GM18520 (cell line): ENCODE data around the gene ANGEL2.
"Not testable (repeated sequence)": the region's sequence is repeated elsewhere in the genome, so short reads cannot be mapped to it uniquely, and the experiment has no call there.

Experiments used
- ATAC-seq: cut with Tn5 transposase; IDR thresholded peaks from one replicate; pipeline ENCODE4 v1.9.1; 2021; ENCODE audit not compliant: unreplicated experiment

ANGEL2 gene

DNA sequence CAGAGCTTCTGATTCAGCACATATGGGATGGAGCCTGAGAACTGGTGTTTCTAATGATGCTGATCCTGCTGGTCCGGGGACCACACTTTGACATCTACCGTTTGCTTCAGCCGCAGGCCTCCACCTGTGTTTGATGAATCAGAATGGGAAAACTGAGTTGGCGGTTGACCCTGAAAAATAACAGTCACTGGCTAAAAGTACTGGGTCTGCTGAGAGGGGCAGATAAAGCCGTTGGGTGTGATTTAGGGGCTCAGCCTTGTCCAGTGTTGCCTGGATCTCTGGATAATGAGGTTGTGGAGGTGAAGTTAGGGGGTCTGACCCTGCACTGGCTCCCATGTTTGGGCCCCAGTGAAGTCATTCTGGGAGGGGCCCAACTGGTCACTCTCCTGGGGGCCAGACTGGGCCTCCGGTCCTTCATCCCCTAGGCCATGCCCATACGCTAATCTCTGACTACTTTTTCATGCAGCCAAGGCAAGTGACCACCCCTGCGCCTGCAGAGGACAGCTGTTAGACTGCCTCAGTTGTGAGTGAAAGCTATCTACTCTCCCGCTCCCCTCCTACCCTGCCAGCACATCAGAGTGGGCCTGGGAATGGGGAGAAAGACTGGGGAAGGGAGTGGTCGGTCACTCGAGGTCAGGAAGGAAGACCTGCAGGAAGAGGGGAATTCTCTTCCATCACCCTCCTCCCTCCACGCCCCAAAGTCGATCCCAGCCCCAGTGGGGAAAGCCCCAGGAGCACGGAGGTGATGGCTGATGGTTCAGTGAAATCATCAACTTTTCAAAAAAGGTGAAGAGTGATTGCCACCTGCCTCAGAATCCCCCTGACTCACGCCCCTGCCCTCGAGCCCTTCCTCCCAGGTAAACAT lies 37.7 kb downstream of the ANGEL2 start:
- no peak for ATAC-seq

DNA sequence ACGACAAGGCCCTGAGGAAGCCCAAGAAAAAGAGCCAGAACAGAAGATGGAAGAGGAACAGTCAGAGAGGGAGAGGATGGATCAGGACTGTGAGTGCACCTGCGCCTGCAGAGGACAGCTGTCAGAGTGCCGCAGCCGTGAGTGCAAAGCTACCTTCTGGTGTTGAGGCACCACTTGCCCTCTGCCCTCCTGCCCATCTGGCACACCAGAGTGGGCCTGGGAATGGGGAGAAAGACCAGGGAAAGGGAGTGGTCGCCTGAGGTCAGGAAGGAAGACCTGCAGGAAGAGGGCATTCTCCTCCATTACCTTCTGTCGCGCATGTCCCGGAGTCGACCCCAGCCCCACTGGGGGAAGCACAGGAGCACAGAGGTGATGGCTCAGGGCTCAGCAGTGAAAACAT lies 39.1 kb downstream of the ANGEL2 start:
- no peak for ATAC-seq

DNA sequence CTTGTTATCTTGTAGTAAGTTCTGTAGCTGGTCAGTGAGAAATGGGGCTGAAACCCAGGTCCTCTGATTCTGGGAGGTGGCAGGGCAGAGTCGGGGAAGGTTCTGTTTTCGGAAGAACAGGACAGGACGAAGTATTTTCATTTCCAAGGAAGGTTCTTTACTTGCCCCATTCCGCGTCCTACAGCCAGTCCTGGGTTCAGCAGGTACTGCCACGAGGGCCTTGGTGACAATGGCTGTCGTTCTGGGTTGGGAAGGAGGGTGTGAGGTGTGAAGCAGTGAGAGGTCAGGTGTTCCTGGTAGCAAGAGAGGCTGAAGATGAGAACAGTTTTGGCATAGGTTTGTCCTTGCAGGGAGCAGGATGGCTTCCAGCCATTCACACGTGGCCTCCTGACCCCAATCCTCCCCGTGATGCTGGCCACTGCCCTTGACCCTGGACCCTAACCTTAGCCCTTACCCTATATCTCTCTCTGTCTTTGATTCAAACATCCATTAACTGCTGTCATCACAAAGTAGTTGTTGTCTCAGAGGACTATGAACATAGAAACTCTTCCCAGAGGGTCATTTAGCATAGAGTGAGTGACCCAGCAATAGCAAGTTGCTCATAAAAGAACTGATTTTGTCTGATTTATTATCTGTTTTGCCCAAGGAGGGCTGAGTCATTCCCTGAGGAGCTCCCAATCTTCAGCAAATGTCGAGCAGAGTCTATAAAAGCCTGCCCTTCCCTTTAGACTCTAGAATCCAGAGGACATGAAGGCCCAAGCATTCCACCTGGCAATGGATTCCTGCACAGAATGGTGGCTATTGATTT lies 40.4 kb downstream of the ANGEL2 start:
- ATAC-seq = no peak

DNA sequence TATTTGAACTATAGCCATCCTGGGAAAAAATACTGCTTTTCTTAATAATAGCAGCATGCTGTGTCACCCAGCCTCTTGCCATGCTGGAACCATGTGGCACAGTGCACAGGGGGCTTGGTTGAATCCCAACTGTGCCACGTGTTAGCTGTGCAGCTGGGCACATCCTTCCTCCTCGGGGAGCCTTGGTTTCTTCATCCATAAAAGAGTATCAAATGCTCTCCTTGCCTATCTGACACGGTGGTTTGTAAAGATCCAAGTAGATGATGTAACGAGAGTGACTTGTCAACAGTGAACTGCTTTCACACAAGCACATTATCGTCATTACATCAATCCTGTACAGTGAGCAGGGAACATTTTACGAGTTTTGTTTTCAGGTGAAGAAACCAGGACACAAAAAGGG lies 41.0 kb downstream of the ANGEL2 start:
- ATAC-seq = no peak

DNA sequence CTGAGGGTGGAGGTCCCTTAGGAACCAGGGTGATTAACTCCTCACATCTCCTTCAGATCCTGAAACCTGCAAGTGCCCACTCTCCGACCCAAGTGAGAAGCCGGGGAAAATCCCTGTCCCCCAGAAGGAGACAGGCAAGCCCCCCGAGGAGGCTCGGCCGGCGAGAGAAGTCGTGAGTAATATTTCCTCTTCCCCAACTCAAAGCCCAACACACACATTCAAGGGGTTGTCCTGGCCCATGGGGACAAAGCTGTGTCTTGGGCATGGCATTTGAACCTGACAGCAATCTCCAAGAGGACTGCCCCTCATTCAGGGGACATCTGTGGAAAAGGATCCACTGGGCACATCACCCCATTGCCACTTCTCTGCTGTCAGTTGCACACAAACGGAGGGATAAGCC lies 41.8 kb downstream of the ANGEL2 start:
- ATAC-seq = no peak

DNA sequence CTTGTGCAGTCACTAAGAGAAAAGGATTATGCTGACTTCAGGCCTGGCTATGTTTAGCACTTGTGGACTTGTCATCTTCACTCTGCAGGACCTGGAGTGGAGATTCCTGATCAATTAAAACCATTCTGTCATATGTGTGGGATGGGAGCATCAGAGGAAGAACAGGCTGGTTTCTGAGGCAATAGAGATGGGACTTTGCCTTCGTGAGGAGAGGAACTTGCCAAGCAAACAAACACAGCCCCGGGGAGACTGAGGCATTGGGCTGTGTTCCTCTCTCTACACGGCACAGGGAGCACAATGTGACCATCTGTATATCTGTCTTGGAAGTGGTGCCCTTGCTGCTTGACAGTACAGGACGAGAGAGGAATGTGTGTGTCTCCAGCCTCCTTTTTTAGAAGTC lies 42.2 kb downstream of the ANGEL2 start:
- no peak for ATAC-seq

DNA sequence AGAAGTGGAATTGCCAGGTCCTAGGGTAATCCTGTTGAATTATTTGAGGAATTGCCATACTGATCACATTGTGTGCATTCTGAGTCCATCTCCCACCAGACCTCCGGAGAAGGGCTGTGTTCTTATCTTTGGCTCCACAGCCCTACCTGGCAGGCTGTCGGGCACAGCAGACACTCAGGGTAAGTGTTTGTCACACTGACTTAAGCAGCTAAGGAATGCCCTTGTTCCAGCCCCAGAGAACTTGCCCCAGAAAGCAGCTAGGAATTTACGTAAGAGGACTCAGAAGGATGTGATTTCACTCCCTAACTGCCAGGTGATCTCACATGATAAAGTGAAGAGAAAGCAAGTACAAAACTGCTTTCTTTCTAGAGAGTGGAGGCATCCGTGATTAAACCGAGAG lies 44.4 kb downstream of the ANGEL2 start:
- ATAC-seq = no peak

DNA sequence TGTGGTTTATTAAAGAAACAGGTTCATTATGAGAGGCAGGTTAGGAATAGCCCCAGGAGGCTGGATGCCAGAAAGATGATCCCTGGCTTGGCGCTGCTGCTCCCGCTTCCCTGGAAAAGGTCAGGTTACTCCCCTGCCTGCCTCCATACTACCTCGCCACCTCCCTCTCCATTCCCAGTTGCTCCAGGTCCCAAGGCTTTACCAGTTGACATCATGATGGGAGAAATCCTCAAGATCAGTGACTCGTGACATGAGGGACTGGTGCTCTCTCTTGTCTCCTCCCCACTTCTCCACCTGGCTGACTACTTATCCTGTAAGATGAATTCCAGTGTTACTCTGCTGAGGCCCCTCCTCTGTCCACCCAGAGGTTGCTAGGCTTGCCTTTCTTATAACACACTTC lies 45.6 kb downstream of the ANGEL2 start:
- no peak for ATAC-seq

DNA sequence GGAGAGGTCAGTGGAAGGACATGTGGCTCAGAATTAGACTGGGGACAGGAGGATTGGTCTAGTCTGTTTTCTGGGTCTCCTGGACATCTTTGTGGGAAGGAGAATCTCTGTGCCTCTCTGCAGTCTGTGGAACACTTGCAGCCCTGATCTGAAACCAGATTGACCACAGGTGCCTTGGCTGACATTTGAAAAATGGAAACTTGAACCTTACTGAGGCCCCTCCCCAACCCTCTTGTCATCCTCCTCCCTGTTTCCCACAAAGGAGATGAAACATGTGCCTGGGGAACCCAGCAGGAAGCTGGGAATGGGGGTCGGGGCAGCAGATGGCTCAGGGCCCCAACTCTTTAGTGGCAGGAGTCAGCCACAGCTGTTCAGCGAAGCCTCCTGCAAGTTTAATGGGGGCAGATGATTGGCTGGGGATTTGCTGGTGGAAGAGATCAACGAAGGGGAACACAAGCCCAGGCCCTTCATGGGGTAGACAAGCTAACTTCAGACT lies 47.3 kb downstream of the ANGEL2 start:
- ATAC-seq = no peak

DNA sequence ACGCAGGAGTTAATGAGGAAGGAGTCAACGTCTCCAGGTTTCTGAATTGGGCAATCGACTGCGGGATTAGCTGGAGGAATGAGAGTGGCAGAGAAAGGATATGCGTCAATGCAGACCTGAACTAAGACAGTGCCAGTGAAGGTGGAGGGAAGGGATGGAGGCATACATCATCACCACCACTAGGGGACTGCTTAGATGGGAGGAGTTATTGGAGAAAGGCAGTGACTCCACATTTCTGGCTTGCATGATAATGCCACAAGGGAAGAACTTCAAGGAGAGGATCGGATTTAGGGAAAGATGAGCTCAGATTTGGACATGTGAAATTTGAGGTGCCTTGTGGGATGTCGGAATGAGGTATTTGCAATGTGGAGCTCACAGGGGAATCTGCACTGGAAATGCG lies 47.9 kb downstream of the ANGEL2 start:
- no peak for ATAC-seq

DNA sequence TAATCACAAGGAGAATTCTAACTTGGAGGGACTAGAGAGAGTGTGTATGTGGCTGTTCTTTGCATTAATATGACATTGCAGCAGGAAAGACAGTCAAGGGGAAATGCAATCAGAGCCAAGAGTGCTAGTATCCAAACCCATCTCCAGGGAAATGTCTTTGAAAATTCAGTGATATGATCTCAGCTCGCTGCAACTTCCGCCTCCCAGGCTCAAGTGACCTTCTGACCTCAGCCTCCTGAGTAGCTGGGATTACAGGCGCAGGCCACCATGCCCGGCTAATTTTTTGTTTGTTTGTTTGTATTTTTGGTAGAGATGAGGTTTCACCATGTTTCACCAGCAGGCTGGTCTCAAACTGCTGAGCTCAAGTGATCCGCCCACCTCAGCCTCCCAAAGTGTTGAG lies 49.1 kb downstream of the ANGEL2 start:
- ATAC-seq = no peak

DNA sequence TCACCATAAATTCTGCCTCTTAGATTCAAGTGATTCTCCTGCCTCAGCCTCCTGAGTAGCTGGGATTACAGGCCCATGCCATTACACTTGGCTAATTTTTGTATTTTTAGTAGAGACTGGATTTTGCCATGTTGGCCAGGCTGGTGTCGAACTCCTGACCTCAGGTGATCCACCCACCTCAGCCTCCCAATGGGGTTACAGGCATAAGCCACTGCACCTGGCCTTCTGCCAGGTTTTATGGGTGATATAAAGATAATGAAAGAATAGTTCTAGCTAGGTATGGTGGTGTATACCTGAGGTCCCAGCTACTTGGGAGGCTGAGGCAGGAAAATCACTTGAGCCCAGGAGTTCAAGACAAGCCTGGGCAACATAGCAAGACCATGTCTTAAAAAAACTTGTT lies 50.7 kb downstream of the ANGEL2 start:
- ATAC-seq = not testable (repeated sequence)

DNA sequence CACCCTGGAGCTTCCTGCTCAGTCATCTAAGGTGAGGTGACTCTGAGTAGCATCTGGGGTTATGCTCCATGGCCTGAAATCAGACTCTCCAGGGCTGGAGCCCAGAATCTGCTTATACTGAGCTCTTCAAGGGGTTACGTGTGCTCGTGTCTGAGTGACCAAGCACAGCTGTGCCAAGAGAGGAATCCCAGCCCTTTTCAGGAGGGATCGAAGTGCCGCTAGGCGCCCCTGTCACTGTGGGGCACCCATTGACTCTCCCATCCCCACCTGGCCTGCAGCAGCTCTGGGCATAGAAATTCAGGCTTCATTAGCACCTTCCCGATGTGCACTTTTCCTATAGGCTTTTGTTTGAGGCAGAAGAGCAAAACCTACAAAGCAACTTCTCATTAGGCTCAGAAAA lies 51.6 kb downstream of the ANGEL2 start:
- no peak for ATAC-seq

DNA sequence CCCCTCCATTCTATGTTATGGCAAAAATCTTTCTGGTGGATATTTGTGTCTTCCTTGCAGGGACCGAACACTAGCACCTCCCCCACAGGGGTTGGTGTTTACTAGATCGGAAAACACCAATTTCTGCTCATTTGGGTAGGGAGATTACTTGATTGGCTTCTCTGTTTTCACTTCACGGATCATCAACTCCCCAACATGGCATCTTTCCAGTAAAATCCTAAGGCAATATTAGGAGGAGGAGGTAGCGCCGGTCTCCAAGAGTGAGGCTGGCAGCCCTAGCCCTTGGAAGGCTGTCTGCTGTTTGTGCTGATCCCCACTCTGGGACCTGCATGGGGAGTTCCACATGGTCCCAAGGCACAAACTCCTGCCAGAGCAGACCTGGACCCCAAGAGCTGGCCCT lies 53.2 kb downstream of the ANGEL2 start:
- no peak for ATAC-seq

DNA sequence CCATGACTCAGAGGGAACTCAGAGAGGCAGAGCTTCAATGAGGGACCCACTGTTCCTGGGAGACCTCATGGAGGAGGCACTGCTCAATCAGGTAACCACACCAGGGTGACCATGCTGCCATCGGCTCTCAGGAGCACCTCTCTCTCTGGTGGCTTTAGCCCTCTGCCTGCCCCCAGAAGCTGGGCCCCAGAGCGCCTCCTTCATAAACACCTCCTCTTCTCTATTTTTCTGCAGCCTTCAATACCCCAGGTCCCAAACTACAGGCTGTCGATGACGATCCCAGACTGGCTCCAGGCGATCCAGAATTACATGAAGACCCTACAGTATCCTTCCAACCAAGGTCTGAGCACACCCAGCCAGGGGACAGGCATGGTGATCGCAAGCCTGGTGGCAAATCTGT lies 54.7 kb downstream of the ANGEL2 start:
- no peak for ATAC-seq

DNA sequence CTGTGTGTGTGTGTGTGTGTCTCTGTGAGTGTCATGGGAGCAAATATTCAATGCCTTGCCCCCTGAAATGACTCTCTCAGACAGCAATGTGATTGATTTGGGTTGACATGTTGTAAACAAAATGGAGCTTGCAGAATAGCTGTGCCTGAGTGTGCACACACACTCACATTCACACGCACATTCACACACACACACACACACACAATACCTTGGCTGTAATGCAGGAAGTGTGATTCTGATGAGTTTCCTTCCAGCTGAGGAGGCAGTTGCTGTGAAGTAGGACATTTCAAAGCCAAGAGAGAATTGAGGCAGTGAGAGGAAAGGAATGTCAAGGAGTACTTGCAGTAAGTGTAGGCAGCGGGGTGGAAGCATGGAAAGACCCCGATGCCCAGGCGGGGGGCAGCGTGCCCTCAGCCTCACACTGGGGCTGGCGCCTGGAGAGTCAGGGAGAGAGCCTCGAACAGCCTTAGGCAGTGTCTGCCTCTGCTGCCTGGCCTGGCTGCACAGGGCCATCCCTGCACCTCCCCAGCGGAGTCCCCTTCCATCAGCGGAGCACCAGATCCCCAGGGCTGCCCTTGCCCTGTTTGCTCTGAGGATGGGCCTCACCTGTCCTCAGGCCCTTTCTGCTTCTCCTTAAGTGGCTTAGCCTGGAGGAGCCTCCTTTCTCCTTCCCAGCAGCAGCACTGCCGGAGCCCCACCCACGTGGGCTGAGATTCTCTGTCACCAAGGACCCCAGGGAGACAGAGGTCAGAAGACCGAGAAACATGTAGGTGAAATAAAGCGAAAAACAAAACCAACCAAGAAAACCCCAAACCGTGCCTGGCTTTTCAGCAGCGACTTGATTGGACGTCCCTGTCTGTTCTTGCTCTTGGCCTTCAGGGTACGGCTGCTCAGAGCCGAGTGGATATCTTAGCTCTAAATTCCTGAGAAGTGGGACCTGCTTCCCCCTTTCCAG lies 56.1 kb downstream of the ANGEL2 start:
- ATAC-seq = peak; percentile 76

DNA sequence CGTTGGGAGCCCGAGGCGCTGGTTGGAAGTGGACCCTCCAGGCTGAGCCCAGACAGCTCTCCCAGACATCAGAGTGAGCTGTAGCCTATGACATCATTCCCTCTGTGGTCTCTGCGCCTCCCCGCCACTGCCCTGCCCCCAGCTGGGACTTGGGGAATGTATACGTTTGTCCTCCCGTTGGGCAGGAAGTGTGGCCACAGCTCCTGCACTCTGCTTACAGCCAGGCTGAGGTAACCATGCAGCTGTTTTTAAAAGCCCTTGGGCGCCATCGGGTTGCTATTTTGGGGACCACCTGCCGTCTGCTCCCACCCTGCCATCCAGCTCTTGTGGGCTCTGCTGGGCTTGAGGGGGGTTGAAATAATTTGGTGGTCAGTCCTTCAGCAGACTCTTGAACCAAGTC lies 57.5 kb downstream of the ANGEL2 start:
- no peak for ATAC-seq

DNA sequence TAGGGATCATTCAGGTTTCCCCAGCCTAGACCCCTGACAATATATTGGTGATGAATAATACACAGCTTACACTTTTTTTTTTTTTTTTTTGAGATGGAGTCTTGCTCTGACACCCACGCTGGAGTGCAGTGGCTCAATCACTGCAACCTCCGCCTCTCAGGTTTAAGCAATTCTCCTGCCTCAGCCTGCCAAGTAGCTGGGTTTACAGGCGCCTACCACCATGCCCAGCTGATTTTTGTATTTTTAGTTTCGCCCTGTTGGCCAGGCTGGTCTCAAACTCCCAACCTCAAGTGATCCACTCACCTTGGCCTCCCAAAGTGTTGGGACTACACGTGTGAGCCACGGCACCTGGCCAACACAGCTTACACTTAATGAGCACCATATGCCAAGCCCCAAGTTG lies 58.1 kb downstream of the ANGEL2 start:
- ATAC-seq = no peak

DNA sequence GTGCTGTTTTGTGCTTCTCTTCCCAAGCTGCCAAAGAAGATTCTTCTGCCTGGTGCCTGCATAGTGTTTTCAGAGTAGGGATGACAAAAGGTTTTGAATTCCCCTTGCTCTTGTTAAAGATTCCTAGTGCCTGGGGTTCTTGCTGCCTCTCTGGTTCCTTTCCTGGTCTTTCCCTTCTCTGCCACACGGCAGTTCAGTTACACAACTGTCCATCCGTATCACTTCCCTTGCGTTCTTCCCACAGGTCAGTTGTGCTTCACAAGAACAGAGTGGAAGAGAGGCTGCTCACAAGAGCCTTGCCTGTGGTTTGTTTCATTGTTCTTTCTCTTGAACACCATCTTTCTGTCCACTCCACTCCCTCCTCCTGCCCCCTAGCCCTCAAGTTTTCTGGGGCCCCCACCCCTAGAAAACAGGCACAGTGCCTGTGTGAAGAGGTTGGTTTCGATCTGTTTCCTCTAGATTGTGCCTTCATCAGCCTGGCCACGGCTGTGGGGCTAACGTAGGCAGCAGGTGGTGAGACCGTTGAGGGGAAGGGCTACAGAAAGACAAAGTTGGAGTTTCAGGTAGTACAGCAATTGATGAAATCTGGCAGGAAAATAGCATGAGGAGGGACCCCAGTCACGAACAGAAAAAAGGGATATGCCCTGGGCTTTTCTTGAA lies 59.6 kb downstream of the ANGEL2 start:
- no peak for ATAC-seq

DNA sequence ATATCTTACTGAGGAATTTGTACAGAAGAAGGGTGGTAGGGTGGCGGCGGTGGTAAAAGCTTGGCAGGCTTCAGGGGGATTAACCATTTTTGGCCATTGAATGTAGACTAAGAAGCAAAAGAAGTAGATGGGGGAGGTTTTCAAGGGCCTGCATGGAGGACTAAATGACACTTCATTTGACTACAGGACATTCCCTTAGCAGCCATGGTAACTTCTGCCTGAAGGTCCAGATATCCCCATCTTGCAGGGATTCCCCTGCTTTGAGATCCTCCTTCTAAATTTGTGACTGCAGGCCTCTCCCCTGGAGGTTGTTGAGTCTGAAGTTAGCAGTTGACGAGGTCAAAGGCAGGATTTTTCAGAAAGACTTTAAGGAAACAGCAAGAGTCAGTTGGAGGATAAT lies 60.6 kb downstream of the ANGEL2 start:
- ATAC-seq = no peak

DNA sequence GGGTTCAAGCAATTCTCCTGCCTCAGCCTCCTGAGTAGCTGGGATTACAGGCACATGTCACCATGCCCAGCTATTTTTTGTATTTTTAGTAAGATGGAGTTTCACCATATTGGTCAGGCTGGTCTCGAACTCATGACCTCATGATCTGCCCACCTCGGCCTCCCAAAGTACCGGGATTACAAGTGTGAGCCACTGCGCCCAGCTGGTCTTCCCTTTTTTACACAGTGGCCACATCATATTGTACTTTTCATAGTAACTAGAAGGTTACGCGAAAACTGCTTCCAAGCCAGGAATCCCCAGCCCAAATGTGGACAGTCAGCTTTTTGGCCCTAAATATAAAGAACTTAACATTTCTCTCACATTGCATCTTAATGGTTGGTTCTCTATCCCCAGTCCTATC lies 61.2 kb downstream of the ANGEL2 start:
- ATAC-seq = no peak
